Heart left ventricle (tissue), 16 donors: ENCODE data around the gene ZNF132. TPM values are rescaled to one million over a fixed set of nuclear protein-coding genes. Genes with fewer than 3 reads are reported as not detected.

Experiments
- ATAC-seq, 4 donors: fragments of 200-7000 bp; cut with Tn5 transposase; one replicate each; pipeline ENCODE4 v1.9.1; 2020 to 2022; ENCODE audit warnings: moderate library complexity in 4 of 4, mild to moderate bottlenecking in 3 of 4, moderate number of reproducible peaks in 1 of 4
- DNase-seq, 5 donors: peaks; one replicate each; pipeline ENCODE4 v3.0.0-alpha.2; 2020
- H3K27ac ChIP-seq, 12 donors: fragments of 200-600 bp; sonication (generic) in 4 of 12; one replicate each; pipeline versions ENCODE4 v1.5.0 to v1.8.0; 2016 to 2022; ENCODE audit warnings: mild to moderate bottlenecking in 2 of 12
- H3K27me3 ChIP-seq, 9 donors: fragments of 200-600 bp; sonication (generic) in 2 of 9; one replicate each; pipeline versions ENCODE4 v1.5.1 to v1.8.0; 2016 to 2022; ENCODE audit warnings: mild to moderate bottlenecking in 3 of 9
- H3K36me3 ChIP-seq, 9 donors: fragments of 200-600 bp; sonication (generic) in 2 of 9; one replicate each; pipeline versions ENCODE4 v1.5.0 to v1.8.0; 2018 to 2022; ENCODE audit warnings: mild to moderate bottlenecking in 2 of 9
- H3K4me1 ChIP-seq, 12 donors: fragments of 200-600 bp; sonication (generic) in 4 of 12; one replicate each; pipeline versions ENCODE4 v1.5.0 to v1.8.0; 2016 to 2022; ENCODE audit warnings: mild to moderate bottlenecking in 3 of 12
- H3K4me3 ChIP-seq, 12 donors: fragments of 200-600 bp; sonication (generic) in 4 of 12; one replicate each; pipeline versions ENCODE4 v1.5.0 to v1.8.0; 2017 to 2022; ENCODE audit warnings: mild to moderate bottlenecking in 9 of 12, moderate library complexity in 4 of 12
- H3K9me3 ChIP-seq, 12 donors: fragments of 200-600 bp; sonication (generic) in 4 of 12; one replicate each; pipeline versions ENCODE4 v1.5.0 to v1.8.0; 2016 to 2022; ENCODE audit warnings: mild to moderate bottlenecking in 1 of 12
- POLR2A ChIP-seq, 2 donors: fragments of 450-650 bp; IDR thresholded peaks; one replicate each; pipeline ENCODE4 v1.6.1; 2017; ENCODE audit warnings: antibody characterized with exemption in 2 of 2, mild to moderate bottlenecking in 2 of 2, moderate library complexity in 2 of 2
- WGBS, 4 donors: extraction: QIAGEN DNeasy Blood & Tissue Kit in 2 of 4; methylation state at CpG; one replicate each; pipeline versions ENCODE4 v1.1.5 to v1.1.7; 2013 to 2018; 5-methylcytosine and 5-hydroxymethylcytosine counted together
- intact Hi-C, 10 donors: fragments of 100-400 bp; cut with DNase I; formaldehyde crosslinking; loops; one replicate each; pipeline versions ENCODE4 v1.11.1 to v1.14.2; 2022
- polyA plus RNA-seq, 2 donors: library from polyadenylated mRNA; stranded (reverse); fragments of 200-250 nt; gene quantifications; one replicate each; pipeline ENCODE4 v1.2.3, GENCODE V29; 2013
- total RNA-seq, 9 donors: library from RNA; depleted of rRNA in 2 of 9; stranded (reverse); fragments of >200 nt in 2 of 9; fragmentation: NEBNext Ultra II Directional in 3 of 9; extraction: Animal tissue kit (Norgen Biotek cat#: 25700) in 3 of 9; gene quantifications; one replicate each; pipeline versions ENCODE4 v1.1.0 to v1.2.4, GENCODE V29; 2016 to 2023
- TF ChIP-seq, protein P1 (sequence below), 12 donors: fragments of 200-600 bp; sonication (generic) in 4 of 12; IDR thresholded peaks; one replicate each; pipeline versions ENCODE4 v1.5.0 to v1.8.0; 2018 to 2022; ENCODE audit warnings: antibody characterized with exemption in 12 of 12, mild to moderate bottlenecking in 5 of 12
- donor health status: ischemic (EF 13 %, LVEDD 7.1; RV severe dilation, severe dysfunction).
- donor health status: healthy with polysubstance abuse.
- donor health status: DM: no; HTN: yes; CAD: no.
- donor health status: DM: no; HTN: no; CAD: no.
- donor health status: ischemic (EF 25% LVEDD 6.9; RV normal size, moderate dysfunction).
- donor health status: ischemic (EF 25% LVEDD 5.7; RV mildly dilated, moderate dysfunction).
- donor health status: healthy.
- donor health status: DM: yes; HTN: yes; CAD: no.
- donor health status: ischemic (EF 35%, LVEDD 5.7; RV mildly dilated, moderate dysfunction).
- donor health status: nonischemic (EF 11% LVEDD 7.7; RV severe dilation, severe dysfunction).
- donor health status: DM: yes; HTN: yes; CAD: no.
- donor health status: PGD.
- donor health status: ischemic (EF 29% LVEDD 5.4; RV normal size, mild dysfunction).
- donor health status: nonischemic (EF 23%, LVEDD 6.1; RV moderate dilation, normal function).

ZNF132 gene
- total and polyA plus RNA-seq, 11 donors, result 1.7 to 6.7 (median 5.1) TPM

DNA sequence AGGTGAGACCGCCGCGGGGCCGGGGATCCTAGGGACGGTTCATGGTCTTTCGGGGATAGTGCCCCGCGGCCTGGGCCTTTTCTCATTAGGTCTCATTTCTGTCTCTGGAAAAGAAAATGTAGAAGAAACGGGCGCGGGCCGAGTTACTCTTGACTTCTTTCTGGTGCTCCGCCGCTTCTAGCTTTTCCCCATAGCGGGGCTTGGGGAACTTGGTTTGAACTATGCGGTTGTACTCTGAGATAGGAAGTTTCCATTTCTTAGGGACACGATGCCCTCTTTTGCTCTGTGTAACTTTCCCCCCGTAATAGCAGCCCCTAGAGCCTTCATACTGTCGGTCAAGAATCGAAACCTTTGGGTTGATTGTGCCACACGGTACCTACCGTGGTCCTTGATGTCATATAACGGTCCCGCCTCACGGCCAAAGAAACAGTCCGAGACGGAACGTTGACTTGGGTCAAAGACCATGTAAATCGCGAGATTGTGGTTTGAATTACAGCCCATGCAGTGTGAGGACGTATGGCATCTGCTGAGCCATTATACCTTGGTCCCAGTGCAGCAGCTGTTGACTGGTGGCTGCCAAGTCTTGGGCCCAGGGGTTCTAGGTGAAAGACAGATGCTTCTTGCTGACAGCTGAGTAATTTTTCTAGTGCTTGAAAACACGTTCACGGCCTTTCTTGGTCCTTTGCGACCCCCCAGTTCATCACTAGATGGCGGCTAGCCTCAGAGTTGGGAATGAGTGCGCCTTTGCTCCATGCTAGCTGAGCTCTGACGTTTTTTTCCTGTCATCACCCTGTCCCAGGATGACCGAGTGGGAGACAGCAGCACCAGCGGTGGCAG, 52.4 kb downstream of the ZNF132 start:
- whole genome bisulfite sequencing, 4 donors, result 6 to 9% (median 7%) methylated on average over 32 to 39 of the region's 39 CpGs
- Histone ChIP-seq H3K4me1 (peaks cover 5 to 39% (median 25%) of the 10 kb centered on the region in 12 donors), H3K36me3 (peaks cover 0 to 46% (median 40%) of the 10 kb centered on the region in 9 donors), H3K27ac (peak overlapping the region in 11 of 12 donors; percentile 90 to 99 (median 98)), H3K27me3 (no peaks in the 10 kb centered on the region), H3K9me3 (no peaks in the 10 kb centered on the region), H3K4me3 (peak overlapping the region; percentile 60 to 99 (median 77))
- ATAC-seq (no peak), DNase-seq (no peak)
- intact Hi-C loops, result loop anchor here in 2 of 10 donors (2.0 kb wide), 2 partner anchors 13 to 61 kb away; partner anchors contain the start of gene ZSCAN22 (in 1 of the 2)
- TF ChIP-seq, protein P1, sequence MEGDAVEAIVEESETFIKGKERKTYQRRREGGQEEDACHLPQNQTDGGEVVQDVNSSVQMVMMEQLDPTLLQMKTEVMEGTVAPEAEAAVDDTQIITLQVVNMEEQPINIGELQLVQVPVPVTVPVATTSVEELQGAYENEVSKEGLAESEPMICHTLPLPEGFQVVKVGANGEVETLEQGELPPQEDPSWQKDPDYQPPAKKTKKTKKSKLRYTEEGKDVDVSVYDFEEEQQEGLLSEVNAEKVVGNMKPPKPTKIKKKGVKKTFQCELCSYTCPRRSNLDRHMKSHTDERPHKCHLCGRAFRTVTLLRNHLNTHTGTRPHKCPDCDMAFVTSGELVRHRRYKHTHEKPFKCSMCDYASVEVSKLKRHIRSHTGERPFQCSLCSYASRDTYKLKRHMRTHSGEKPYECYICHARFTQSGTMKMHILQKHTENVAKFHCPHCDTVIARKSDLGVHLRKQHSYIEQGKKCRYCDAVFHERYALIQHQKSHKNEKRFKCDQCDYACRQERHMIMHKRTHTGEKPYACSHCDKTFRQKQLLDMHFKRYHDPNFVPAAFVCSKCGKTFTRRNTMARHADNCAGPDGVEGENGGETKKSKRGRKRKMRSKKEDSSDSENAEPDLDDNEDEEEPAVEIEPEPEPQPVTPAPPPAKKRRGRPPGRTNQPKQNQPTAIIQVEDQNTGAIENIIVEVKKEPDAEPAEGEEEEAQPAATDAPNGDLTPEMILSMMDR (IDR thresholded peaks at IDR 0.05), result no peak
- TF ChIP-seq POLR2A (IDR thresholded peaks at IDR 0.05), result no peak

DNA sequence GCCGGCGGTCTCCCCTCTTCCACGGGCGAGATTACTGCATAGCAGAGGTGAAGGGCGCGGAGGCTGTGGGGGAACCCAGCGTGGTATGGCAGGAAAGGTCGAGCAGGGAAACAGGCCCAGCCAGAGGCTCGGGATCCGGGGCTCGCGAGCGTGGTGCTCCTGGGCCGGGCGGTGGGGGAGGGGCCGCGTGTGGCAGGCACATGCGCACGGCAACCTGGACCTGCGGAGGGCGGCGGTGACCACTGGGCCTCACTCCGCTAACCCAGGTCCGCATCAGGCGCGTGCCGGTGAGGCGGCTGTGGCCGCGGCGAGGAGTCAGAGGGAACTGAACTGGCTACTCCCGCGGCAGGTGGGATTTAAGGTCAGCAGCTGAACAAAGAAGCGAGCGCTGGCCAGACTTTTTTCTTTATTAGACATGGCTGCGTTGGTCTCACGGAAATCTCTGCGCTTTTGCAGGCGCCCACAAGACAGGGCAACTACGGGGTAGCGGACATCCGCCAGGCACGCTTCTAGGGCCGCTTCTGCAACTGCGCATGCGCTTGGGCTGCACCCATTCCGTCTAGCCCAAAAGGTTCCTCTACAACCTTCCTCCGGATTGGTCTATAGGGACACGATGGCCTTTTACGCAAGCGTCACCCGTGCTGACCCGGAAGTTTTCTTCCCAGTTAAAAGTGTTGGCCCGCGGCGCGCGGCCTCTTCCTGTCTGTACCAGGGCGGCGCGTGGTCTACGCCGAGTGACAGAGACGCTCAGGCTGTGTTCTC, 53.2 kb downstream of the ZNF132 start, which contains the start of gene RPS5:
RPS5 (plus strand) TSS at position 694 of the 762 bp plus-strand sequence. CDS start 869 bp downstream, outside the sequence.
- TF ChIP-seq, protein P1 (IDR thresholded peaks at IDR 0.05), result no peak
- TF ChIP-seq POLR2A (IDR thresholded peaks at IDR 0.05), result peak in 1 of 2 donors; percentile 67
- WGBS, 4 donors, result 0 to 1% (median 0%) methylated on average over 19 to 64 of the region's 64 CpGs
- intact Hi-C loops, result loop anchor here in 2 of 10 donors (2.0 kb wide), 2 partner anchors 14 to 60 kb away; partner anchors contain the start of gene ZSCAN22 (in 1 of the 2)
- H3K27me3 ChIP-seq, result no peaks in the 10 kb centered on the region
- H3K9me3 ChIP-seq, result no peaks in the 10 kb centered on the region
- H3K27ac ChIP-seq, result peak within 1 kb of the TSS; percentile 81 to 99 (median 97)
- peaks cover 0 to 38% (median 36%) of the 10 kb centered on the region in 9 donors for H3K36me3 ChIP-seq
- DNase-seq (peak; percentile 97), ATAC-seq (peak; percentile 95 to 97 (median 96))
- peaks cover 5 to 42% (median 29%) of the 10 kb centered on the region in 12 donors for H3K4me1 ChIP-seq
- H3K4me3 ChIP-seq, result peak within 1 kb of the TSS; percentile 60 to 99 (median 77)

DNA sequence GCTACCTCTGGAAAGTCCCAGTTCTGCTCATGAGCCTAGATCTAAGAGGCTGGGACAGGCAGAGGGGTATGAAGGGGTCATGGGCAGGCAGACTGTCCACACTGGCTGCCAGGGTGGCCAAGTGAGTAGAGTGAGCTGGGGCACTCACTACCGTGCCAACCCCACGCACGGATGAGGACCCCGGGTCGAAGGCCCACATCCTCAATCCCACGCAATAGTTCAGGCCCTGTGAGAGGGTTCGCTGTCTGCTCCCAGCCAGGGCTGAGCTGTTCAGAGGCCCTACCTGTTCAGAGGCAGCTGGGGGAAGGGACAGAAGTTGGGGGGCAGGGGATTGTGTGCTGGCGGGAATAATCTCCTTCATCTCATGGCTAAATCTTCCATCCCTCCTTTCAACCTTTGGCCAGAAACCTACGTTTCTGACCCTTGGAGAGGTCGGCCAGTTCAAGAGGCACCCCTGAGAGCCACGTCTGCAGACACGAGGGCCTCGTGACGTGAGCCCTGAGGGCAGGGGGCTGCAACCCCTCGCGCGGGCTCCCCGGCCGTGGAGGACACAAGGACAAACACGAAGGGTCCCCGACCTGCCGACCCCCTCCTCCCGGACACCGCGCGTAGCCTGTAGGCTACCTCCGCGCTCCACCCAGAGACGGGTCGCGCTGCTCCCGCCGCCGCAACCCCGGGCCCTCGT, 53.9 kb downstream of the ZNF132 start:
- peak overlapping the region; percentile 60 to 99 (median 77) for H3K4me3 ChIP-seq
- ATAC-seq, result peak in 3 of 4 donors; percentile 1 to 24 (median 13)
- DNase-seq, result peak in 1 of 5 donors; percentile 53
- H3K27me3 ChIP-seq, result no peaks in the 10 kb centered on the region
- H3K9me3 ChIP-seq, result no peaks in the 10 kb centered on the region
- H3K36me3 ChIP-seq, result peaks cover 0 to 31% (median 29%) of the 10 kb centered on the region in 9 donors
- intact Hi-C loops, result loop anchor here in 2 of 10 donors (2.0 kb wide), 2 partner anchors 15 to 59 kb away; partner anchors contain the start of gene ZSCAN22 (in 1 of the 2)
- peaks cover 5 to 47% (median 34%) of the 10 kb centered on the region in 12 donors for H3K4me1 ChIP-seq
- TF ChIP-seq POLR2A (IDR thresholded peaks at IDR 0.05), result no peak
- TF ChIP-seq, protein P1 (IDR thresholded peaks at IDR 0.05), result no peak
- WGBS, 4 donors, result 4 to 15% (median 12%) methylated on average over 23 to 36 of the region's 36 CpGs
- H3K27ac ChIP-seq, result peak overlapping the region; percentile 81 to 99 (median 97)
